Stimulated activated CD8-positive, alpha-beta memory T cell treated with anti-CD3 and anti-CD28 coated beads, Interleukin-15, amount 100 ng/mL, for 4 hours (primary cell): ENCODE results near the gene IFNA5.

Source experiments
- DNase-seq, 2 donors: peaks; one replicate each; pipeline ENCODE4 v3.0.0-alpha.2; 2020; ENCODE audit warnings: low read depth in 2 of 2

IFNA5 gene

DNA sequence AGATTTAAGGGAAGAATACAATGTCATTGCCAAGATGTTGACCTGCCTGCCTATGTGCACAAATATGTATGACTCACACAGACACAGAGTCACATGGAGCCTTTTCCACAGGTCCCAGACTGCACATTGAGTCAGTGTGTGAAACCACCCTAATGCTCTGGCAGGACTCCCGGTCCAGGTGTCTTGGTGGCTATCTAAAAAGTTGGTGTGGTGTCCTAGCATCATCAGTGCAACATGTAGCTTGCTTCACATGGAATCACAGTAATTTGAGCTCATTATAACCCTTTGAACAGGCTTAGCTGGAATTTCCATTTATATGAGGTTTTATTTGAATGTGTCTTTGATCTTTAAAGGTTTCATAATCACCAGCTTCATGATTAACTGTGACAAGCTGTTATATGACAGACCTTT lies 10.7 kb downstream of the IFNA5 start:
- no peak for DNase-seq

DNA sequence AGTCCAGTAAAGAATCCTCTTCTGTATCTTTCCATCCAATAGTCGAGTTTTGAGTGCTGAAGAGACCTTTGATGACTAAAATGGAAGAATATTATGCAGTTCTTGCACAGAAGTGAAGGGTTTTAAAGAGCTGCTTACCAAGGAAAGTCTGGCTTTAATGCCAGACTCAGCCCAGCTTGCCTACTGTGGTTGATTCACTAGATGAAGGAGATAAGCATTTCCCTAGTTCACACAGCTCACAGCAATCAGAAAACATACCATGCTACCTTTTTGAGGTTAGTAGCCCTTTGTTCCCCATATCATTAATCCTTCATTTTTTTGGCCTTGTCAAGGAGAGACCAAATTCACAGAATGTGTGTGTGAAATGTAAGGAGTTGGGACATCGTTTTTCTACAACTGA lies 15.3 kb downstream of the IFNA5 start:
- DNase-seq, result no peak

DNA sequence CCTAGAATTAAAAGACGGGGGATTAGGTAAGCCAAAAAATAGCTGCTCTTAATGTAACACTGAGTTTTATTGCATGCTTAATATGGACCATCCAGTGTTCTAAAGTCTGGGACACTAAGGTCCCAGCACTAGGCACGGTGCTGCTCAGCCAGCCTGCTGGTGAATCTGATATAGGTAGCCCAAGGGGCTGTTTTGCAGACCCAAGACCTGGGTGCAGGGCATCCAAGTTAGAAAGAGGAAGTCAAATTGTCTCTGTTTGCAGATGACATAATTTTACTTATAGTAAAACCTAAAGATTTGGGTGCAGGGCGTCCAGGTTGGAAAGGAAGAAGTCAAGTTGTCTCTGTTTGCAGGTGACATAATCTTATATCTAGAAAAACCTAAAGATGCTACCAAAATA lies 17.8 kb downstream of the IFNA5 start:
- no peak for DNase-seq

DNA sequence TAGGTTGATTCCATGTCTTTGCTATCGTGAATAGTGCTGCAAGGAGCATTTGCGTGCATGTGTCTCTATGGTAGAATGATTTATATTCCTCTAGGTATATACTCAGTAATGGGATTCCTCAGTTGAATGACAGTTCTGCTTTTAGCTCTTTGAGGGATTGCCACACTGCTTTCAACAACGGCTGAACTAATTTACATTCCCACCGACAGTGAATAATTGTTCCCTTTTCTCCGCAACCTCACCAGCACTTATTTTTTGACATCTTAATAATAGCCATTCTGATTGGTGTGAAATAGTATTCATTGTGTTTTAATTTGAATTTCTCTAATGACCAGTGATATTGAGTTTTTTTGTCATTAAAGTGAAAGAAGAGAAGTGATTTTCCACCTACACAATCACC lies 18.5 kb downstream of the IFNA5 start:
- no peak for DNase-seq

DNA sequence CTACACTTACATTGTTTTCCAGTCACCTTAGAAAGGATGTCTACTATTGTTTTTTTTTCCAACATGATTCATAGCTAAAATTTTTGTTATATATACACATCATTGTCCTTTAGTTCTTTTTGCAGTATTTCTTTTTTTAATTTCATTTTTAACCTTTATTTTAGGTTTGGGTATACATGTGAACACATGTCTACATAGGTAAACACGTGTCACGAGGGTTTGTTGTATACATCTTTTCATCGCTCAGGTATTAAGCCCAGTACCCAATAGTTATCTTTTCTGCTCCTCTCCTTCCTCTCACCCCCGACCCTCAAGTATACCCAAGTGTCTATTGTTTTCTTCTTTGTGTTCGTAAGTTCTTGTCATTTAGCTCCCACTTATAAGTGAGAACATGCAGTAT lies 19.0 kb downstream of the IFNA5 start:
- DNase-seq, result no peak

DNA sequence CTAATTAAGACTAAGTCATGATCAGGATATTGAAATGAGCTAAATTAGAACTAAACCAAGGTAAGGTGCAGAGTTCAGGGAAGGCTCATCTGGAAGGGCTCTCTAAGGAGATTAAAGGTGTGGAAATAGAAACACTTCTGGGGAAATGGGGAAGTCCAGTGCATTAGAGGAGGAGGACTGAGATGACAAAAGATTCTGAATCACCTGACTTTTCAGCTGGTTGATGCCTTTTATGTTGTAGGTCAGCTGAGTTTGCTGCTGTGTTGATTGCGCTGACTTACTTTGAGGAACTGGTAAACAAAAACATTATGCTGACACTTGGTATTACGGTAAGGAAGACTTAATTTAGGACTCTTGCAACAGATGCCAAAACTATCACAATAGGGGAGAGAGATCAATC lies 23.8 kb downstream of the IFNA5 start:
- no peak for DNase-seq

DNA sequence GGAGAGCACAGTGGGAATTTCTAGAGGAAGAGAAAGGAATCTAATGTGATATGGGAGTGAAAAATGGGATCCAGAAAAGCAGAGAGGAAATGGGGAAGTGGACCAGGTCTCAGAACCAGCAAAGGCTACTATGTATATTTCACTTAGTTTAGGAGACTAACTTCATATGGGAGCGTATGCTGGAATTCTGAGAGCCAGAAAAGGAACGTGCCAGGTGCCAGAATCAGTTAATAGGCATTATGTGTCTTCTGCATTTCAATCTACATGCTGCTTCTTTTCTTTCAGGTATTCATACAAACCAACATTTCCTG lies 36.8 kb downstream of the IFNA5 start:
- no peak for DNase-seq

DNA sequence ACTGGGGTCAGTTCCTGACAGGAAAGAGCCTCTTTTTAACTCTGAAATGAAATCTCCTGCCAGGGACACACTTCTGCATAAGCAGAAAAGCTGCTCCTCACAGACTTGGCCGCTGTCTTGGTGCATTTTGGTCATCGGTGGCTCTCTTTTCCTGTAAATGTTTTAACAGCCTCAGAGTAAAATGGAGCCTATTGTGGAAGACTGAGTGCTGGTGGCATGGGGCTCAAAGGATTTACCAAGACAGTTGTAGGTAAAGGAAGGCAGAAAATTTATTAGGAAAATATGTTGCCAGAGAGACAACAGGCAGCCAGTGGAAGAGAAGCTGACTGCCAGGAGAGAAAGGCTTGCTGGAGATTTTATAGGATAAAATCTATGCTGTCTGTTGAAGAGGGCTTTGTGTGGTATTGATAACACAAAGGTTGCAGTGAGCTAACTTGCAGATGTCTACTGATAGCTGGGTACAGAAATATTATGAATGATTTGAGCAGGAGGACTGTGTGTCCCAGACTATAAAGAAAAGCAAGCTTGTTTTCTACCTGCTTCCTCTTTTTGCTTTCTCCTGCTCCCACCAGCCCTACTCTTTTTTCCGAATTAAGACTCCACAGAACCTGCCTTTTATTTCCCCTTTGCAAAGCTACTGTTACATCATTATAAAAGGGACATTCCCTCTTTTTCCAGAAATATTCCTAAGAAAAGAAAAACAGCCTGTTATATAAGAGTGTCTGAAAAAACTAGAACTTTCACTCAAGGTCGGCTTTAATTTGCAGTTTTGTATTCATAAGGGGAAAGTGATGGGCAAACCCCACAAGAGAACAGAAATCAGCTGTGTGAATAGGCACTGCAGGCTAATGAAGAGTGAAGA lies 37.4 kb downstream of the IFNA5 start:
- no peak for DNase-seq

DNA sequence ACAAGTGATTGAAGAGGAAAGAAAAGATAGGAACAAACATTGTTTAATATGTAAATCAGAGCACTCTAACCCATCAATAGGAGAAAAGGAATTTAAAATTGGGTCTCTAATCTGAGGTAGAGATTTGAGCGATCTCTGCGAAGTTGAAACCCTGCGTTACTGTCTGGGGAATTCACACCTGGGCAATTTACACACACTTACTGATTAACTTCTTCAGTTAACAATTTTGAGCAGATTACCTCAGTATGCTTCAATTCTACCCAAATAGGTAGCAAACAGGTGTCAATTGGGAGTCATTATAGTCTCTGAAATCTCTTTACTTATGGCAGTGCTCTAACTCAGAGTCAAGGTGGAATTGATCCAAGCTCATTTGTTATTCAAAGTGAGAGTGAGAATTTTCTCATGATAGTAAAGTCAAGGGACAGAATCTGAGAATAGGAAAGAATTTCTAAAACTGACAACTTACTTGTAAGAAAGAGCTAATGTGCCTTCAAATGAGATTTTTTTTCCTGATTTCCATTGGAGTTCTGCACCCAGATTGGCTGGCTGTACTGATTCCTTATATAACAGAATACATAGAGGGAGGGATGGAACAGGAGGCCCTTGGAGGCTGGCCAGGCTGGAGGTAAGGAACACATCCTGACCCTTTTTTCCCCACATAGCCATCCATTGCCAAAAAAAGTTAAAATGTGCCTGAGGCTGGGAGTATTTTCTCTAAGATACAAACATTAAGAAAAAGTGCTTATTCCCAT lies 38.2 kb downstream of the IFNA5 start:
- no peak for DNase-seq

DNA sequence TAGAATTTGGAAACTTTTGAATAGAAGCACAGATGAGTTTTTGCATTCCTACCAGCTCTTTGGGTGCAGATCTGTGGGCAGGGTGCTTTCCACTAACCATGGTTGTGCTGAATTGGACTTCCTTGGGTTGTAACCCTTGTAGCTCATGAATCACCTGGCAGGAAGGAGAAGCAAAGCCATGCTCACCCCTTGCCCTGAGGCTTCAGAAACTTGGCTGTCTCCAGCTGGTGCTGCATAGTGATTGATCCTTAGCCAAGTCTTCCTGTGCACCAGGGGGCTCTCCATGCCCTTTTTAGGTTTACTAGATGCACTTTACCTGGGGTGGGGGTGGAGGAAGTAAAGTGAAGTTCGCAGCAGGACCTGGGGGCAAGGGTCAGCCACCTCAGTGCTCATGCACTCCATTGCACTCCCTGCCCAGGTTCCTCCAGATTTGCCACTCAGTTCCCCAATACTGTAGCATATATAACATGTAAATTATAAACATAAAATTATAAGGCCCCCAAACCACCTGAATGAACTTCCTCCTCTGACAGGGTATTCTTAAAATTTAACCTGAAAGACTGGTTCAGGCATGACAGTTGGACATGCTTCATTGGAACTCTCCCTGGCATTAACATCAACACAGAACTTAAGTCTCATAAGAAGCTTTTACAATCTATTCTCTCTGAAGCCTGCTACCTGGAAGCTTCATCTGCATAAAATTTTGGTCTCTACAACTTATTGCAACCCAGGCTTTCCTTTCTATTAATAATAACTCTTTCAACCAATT lies 39.5 kb downstream of the IFNA5 start:
- no peak for DNase-seq

DNA sequence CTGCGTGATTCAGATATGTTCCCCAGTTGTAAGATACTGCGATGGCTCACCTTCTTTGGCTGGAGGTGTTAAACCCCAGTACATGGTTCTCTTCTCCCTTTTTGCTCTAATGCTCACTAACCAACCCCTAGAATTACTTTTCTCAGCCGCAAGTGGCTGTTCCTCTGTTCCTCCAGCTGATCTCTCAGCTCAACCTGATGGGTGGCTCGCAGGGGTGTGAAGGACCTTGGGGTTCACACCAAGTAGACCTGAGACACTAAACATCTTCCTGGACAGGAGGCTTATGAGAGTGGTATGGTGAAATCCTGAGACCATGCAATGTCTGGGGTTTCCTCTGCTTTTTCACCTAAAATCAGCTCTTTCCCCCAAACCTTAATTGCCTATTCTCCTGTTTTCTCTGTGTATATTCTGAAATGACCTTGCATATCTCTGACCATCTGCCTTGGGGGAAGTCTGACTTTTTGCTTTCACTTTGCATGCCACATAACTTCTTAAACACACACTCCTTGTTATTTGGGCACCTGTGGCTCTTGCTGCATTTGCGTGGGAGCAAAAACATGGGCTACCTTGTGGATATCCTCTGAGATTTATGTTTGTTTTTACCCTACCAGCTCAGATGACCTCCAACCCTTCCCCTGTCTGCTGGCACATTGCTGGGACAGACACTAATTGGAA lies 49.4 kb downstream of the IFNA5 start:
- DNase-seq, result no peak
